ENCODE measurements around the gene CCDC78.

CCDC78 gene

DNA sequence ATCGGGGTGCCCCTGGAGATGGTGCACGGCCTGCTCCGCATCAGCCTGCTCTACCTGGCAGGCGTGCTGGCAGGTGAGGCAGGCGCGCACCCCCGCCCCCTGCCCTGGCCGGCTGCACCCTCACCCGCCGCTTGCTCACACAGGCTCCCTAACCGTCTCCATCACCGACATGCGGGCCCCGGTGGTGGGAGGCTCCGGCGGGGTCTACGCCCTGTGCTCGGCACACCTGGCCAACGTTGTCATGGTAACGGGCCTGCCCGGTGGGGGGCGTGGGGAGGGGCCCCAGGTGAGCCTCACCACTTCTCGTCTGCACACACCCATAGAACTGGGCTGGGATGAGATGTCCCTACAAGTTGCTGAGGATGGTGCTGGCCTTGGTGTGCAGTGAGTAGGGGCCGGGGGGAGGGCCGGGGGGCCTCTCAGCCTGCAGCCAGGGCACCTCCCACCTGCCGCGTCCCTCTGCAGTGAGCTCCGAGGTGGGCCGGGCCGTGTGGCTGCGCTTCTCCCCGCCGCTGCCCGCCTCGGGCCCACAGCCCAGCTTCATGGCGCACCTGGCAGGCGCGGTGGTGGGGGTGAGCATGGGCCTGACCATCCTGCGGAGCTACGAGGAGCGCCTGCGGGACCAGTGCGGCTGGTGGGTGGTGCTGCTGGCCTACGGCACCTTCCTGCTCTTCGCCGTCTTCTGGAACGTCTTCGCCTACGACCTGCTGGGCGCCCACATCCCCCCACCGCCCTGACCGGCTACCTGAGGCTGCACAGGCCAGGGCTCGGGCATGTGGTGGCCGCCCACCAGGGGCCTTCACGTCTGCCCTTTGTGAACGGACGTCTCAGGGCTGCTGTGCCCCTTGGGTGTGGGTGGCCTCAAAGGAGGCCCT, 48.7 kb downstream of the CCDC78 start:
- no peak for DNase-seq

DNA sequence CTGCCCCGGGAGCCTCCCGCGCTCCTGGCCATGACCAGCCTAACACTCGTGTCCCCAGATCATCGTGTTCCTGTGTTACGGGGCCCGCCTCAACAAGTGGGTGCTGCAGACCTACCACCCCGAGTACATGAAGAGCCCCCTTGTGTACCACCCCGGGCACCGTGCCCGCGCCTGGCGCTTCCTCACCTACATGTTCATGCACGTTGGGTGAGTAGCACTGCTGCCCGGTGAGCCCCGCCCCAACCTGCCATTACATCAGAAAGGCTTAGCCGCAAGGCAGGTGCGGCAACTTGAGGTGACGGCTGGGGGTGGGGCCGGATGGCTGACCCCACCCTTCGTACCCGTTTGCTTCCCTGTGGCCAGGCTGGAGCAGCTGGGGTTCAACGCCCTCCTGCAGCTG, 49.3 kb downstream of the CCDC78 start:
- no peak for DNase-seq

GRCh38 chr16:676565-676902, 49.7 kb downstream of the CCDC78 start:
- DNase-seq: no peak

- no peak for DNase-seq
Measured at GRCh38 chr16:675884-676564, 50.2 kb downstream of the CCDC78 start.

GRCh38 chr16:674968-675883, 51.0 kb downstream of the CCDC78 start, which contains the start of gene RHBDL1:
TSS of gene RHBDL1 (plus strand) at chr16:675671. CDS start at chr16:675791, 120 bp downstream.
- no peak for DNase-seq

DNA sequence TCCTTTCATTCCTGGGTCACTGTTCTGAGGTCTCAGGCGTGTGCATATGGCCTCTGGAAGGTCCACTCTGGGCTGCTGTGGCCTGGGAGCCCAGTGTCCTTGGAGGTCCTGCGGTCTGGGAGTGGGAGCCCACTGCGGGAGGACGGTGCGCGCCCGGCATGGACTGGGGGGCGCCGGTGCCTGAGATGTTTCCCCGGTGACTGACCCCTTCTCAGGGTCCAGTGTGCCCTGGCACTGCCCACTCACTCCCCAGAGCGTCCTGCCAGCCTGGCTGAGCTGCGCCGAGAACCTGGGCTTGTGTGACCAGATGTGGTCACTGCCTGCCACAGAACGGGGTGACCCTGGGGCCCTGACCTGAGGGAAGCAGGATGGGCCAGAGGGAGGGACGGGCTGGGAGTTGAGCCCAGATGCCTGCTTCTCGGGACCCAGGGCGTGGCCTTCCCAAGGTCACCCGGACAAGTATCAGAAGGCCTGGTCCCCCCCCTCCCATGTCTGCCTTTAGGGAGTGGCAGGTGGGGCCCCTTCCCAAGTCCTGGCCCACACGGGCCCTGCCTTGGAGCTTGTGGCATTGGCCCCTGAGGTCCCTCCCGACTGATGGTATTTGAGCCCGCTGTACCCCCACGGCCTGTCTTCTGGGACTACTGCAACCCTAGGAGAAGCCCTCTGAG, 51.9 kb downstream of the CCDC78 start:
- no peak for DNase-seq

- DNase-seq: no peak
Measured at GRCh38 chr16:673399-673991, 52.7 kb downstream of the CCDC78 start.

- DNase-seq: no peak
Measured at GRCh38 chr16:672851-673250, 53.4 kb downstream of the CCDC78 start.
